HG03039 (cell line): ENCODE data around the gene TESPA1.
"Not testable (repeated sequence)": the region's sequence is repeated elsewhere in the genome, so short reads cannot be mapped to it uniquely, and the experiment has no call there.

ENCODE experiments used
- ATAC-seq: cut with Tn5 transposase; IDR thresholded peaks from one replicate; pipeline ENCODE4 v1.9.1; 2021; ENCODE audit warnings: mild to moderate bottlenecking, moderate library complexity; ENCODE audit not compliant: unreplicated experiment

Gene TESPA1

GRCh38 chr12:54984658-54985376 is at the start of gene TESPA1:
Gene TESPA1 (minus strand): TSS chr12:54984762. CDS start chr12:54974562, 10,200 bp downstream.
- ATAC-seq = peak; percentile 89

DNA sequence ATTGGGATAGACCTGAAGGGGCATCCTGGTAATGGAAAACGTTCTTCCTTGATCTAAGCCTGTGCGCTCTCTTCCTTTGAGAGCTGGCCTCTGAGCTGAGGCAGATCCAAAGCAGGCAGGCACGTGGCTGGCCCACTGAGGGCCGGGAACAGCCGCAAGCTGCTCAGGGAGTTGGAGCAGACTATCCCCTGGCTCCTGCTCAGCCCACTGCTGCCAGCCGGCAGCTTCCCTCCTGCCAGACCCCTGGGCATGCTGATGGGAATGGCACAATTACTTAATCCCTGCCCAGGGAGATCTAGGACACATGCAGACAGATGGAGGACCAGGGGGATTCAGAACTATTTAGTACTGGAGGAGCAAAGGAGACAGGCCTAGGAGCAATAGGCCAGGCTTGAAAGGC is 49.7 kb upstream of the TESPA1 start:
- ATAC-seq = no peak

DNA sequence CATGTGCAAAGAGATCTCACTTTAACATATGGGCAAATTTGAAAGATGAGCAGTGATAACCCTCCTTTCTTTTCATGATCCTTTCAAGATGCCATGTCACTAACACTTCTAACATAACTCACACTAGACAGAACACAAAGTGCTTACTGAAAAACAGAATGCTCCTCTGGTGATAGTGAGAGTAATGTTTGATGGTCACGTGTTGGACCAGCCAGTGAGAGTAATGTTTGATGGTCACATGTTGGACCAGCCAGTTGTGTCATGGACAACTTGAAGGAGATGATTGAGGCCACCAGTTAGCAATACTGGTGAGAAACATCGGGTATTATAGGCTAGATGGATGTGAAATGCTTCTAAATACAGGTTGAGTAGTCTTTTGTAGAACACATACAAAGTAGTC is 40.9 kb upstream of the TESPA1 start:
- ATAC-seq = no peak

DNA sequence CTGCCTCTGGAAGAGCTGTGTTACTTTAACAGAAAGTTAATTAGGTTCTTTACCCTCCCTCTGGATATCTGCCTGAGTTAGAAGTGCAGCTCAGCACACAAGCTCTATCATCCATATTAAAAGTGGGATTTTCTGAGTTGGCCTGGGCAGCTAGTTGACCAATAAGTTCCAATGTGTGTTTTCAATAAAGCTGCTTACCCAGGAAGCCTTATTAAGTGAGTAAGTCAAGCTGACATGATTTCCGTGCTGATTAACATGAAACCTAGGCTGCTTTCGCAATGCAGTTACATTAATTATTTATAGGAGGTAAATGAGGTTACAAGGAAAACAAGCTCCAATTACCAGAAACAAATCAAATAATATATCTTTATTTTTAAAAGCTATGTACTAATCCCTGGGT is 40.0 kb upstream of the TESPA1 start:
- no peak for ATAC-seq

DNA sequence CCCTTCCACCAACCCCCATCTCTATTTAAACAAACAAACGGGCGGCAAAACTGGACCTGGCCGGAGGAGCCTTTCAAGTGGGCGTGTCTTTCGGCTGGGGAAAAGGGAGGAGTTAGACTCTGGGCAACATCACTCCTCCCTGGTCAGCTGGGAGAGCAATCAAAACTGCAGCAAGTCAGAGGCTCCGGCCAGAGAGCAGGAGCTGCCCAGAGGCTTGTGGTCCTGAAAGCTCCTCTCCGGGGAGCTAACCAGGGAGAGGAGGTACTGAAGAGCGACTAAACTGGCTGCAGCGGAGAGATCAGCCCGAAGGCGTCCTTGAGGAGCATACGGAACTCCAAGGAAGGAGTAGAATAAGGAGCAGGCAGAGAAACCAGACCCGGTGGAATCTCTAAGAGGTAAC is 35.2 kb upstream of the TESPA1 start, which contains the start of gene NEUROD4:
NEUROD4 (plus strand) TSS at position 191 of the 400 bp plus-strand sequence. CDS start 6,466 bp downstream, outside the sequence.
- no peak for ATAC-seq

- no peak for ATAC-seq
Observed at GRCh38 chr12:55017416-55017925, 32.9 kb upstream of the TESPA1 start.

- no peak for ATAC-seq
Observed at GRCh38 chr12:55008944-55009585, 24.5 kb upstream of the TESPA1 start.

GRCh38 chr12:55002355-55002754 is 17.8 kb upstream of the TESPA1 start:
- no peak for ATAC-seq

GRCh38 chr12:55001198-55001868 is 16.8 kb upstream of the TESPA1 start:
- ATAC-seq = no peak

GRCh38 chr12:54998958-54999510 is 14.5 kb upstream of the TESPA1 start:
- ATAC-seq = no peak

GRCh38 chr12:54997929-54998522 is 13.5 kb upstream of the TESPA1 start:
- no peak for ATAC-seq

- ATAC-seq = no peak
Observed at GRCh38 chr12:54996205-54996604, 11.6 kb upstream of the TESPA1 start.

DNA sequence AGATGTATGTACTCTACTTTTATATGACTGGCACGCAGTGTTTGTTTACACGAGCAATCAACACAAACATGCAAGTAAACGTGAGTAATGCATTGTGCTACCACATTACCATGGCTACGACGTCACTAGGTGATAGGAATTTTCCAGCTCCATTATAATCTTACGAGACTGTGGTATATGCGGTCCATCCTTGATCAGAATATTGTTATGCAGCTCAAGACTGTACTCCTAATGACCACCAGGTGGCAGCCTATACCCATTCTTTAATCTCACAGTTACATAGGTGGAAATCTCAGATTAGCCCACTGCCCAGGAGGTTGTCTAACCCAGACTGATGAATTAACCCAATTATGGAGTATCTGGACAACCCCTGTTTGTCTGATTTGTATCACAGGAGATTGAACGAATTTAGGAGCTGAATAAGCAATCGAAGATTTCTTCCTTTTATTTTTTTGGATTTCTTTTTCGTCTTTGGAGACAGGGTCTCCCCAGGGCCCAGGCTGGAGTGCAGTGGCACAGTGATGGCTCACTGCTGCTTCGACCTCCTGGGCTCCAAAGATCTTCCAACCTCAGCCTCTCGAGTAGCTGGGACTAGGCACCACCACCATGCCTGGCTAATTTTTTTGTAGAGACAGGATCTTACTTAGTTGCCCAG is 8.7 kb upstream of the TESPA1 start:
- no peak for ATAC-seq

DNA sequence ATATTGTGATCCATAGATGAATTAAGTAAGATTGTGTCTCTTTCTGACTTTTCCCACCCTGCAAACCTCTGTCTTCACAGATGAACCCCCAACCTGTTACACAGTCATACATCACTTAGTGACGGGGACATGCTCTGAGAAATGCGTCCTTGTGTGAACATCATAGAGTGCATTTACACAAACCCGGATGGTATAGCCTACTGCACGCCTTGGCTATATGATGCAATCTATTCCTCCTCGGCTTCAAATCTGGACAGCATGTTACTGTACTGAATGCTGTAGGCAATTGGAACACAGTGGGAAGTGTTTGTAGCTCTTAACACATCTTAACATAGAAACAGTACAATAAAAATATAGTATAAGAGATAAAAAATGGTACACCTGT is 7.4 kb upstream of the TESPA1 start:
- peak; percentile 19 for ATAC-seq

DNA sequence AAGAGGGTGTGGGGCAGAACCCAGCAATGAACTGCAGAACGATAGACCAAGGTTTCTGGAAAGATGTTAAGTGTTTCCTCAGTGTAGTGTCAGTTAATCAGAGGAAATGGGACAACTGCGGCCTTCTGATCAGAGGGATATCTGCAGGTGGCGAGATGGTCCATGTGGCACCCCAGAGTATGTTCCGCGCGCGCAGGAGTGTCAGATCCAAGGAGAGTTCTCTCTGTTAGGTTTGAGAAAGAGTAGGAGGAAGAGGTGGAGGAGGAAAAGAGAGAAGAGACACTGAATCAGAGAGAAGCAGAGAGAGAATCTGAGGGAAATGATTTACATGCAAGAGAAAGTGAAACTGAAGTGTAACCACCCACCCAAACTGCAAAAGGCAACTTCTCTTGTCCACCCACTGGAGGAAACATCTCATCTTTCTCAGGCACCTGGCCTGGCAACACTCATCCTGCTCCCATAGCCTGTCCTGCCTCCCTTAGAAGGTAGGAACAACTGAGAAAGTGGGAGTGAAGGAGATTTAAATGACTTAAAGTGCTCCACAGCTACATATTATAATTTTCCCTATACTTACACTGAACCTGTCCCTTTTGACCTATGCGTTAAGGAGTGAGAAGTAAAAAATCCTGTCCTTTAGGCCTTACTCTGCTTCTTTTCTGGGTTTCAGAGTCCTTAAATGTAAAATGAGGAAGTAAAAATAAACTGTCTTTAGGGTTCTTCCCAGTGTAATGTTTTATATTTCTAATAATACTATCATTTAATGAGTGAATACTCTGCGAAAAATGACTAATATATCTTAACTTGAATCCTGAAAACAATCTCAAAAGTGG is 6.8 kb upstream of the TESPA1 start:
- ATAC-seq = peak; percentile 69

- ATAC-seq = no peak
Observed at GRCh38 chr12:54989829-54990228, 5.3 kb upstream of the TESPA1 start.

DNA sequence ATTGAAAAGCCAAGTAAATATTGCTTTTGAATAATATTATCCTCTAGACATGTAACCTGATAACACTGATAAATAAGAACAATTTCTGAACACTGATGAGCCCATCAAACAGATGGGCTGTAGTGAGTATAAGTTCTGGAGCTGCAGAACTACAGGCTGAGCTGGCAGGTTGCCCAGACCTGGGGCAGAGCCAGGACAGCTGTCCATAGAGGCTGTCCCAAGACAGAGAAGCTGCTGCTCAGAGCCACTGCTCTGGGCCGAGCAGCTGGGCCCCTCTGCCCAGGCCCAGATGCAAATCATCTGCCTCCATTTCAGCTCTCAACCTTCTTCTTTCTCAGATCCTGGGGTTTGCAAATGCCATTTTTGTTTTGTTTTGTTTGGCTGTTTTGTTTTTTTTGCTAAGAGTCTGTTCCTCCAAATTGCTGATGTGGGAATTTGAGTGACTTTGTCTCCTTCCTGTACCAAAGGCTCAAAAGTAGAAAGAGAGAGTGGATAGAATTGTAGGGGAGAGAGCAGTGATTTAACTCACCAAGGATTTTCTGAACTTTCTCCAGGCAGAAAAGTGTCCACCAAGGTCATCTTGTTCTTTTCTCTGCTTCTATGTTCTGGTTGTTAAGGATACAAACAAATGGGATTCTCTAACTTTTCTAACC is 4.0 kb upstream of the TESPA1 start:
- ATAC-seq = peak; percentile 19

GRCh38 chr12:54987611-54988231 is 3.2 kb upstream of the TESPA1 start:
- ATAC-seq = no peak

DNA sequence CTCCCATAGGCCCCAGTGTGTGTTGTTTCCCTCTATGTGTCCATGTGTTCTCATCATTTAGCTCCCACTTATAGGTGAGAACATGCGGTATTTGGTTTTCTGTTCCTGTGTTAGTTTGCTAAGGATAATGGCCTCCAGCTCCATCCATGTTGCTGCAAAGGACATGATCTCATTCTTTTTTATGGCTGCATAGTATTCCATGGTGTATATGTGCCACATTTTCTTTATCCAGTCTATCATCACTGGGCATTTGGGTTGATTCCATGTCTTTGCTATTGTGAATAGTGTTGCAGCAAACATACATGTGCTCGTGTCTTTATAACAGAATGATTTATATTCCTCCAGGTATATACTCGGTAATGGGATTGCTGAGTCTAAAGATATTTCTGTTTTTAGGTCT is 2.2 kb upstream of the TESPA1 start:
- not testable (repeated sequence) for ATAC-seq
